ENCODE results near the gene SPTBN1. TPM values are rescaled to one million over a fixed set of nuclear protein-coding genes. Genes with fewer than 3 reads are reported as not detected.
A peak's percentile ranks its signal among the peaks of the same experiment; 100 is the strongest.

The SPTBN1 gene
- total and polyA plus RNA-seq, 2 of the 13 experiments (the other 11 are each of a cell fraction or from before 2014, with no cell fraction given), result 123 to 299 TPM

- no peak for TF ChIP-seq HCFC1 (IDR thresholded peaks at IDR 0.05; ENCODE audit: low read depth, low read length)
- TF ChIP-seq ZNF589 (CRISPR knock-in tag; conservative IDR thresholded peaks at IDR 0.05), result no peak
- TF ChIP-seq ZXDC (CRISPR knock-in tag; IDR thresholded peaks at IDR 0.05), result no peak
- no peak for TF ChIP-seq ZNF136 (CRISPR knock-in tag; IDR thresholded peaks at IDR 0.05; ENCODE audit: low read depth)
- no peak for TF ChIP-seq ZNF431 (CRISPR knock-in tag; IDR thresholded peaks at IDR 0.05; ENCODE audit: borderline replicate concordance, low read depth)
- no peak for TF ChIP-seq TBP (CRISPR knock-in tag; IDR thresholded peaks at IDR 0.05)
- no peak for TF ChIP-seq U2AF1 (optimal IDR thresholded peaks at IDR 0.05; ENCODE audit: low read depth, low read length)
- no peak for TF ChIP-seq RARG (CRISPR knock-in tag; IDR thresholded peaks at IDR 0.05; ENCODE audit: low read depth)
- no peak for TF ChIP-seq NR2F6 (IDR thresholded peaks at IDR 0.05)
- TF ChIP-seq NR2F6 (CRISPR knock-in tag; IDR thresholded peaks at IDR 0.05), result peak; percentile 56; the same call in 1 of the 2 replicates
- no peak for TF ChIP-seq ATF3 (CRISPR knock-in tag; IDR thresholded peaks at IDR 0.05)
- TF ChIP-seq ZMYM2 (CRISPR knock-in tag; IDR thresholded peaks at IDR 0.05), result no peak
- TF ChIP-seq ARID5B (CRISPR knock-in tag; IDR thresholded peaks at IDR 0.05), result peak; percentile 78
- TF ChIP-seq PLSCR1 (CRISPR knock-in tag; IDR thresholded peaks at IDR 0.05; ENCODE audit: borderline replicate concordance), result no peak
- TF ChIP-seq MLXIP (CRISPR knock-in tag; IDR thresholded peaks at IDR 0.05; ENCODE audit: borderline replicate concordance), result no peak
- no peak for TF ChIP-seq ATAD3A (CRISPR knock-in tag; IDR thresholded peaks at IDR 0.05)
- TF ChIP-seq ZNF703 (CRISPR knock-in tag; IDR thresholded peaks at IDR 0.05; ENCODE audit: borderline replicate concordance), result no peak
Measured at GRCh38 chr2:54577035-54577434, 120.9 kb downstream of the SPTBN1 start (continued).
